Mesothelial cell of epicardium (in vitro differentiated cells): ENCODE data around the gene ABCB8. TPM values are rescaled to one million over a fixed set of nuclear protein-coding genes. Genes with fewer than 3 reads are reported as not detected.
A peak's percentile ranks its signal among the peaks of the same experiment; 100 is the strongest.

Experiments used
- DNase-seq, 2 experiments: peaks; one replicate each; pipeline ENCODE4 v3.0.0; 2021; ENCODE audit warnings: low spot score in 2 of 2; ENCODE audit not compliant: unreplicated experiment in 2 of 2
- H3K27ac Mint-ChIP-seq: 2 replicates; pipeline ENCODE4 v1.8.0; 2021; ENCODE audit warnings: mixed read lengths
- H3K27me3 Mint-ChIP-seq: 2 replicates; pipeline ENCODE4 v1.8.0; 2021; ENCODE audit warnings: low read depth, mixed read lengths
- H3K36me3 Mint-ChIP-seq: 2 replicates; pipeline ENCODE4 v1.8.0; 2021; ENCODE audit warnings: mixed read lengths
- H3K4me1 Mint-ChIP-seq: 2 replicates; pipeline ENCODE4 v1.8.0; 2021; ENCODE audit warnings: mixed read lengths
- H3K4me3 Mint-ChIP-seq: 2 replicates; pipeline ENCODE4 v1.8.0; 2021; ENCODE audit warnings: mild to moderate bottlenecking, moderate library complexity, mixed read lengths
- H3K9me3 Mint-ChIP-seq: 2 replicates; pipeline ENCODE4 v1.8.0; 2021; ENCODE audit warnings: mixed read lengths
- total RNA-seq: library from RNA; stranded (reverse); gene quantifications from 3 replicates; pipeline ENCODE4 v1.2.1, GENCODE V29; 2021
- TF ChIP-seq, protein P1 (sequence below): fragments of 200-600 bp; sonication (generic); IDR thresholded peaks from one replicate; pipeline ENCODE4 v1.5.0; 2021; ENCODE audit warnings: antibody characterized with exemption; ENCODE audit not compliant: unreplicated experiment

Gene ABCB8
- total RNA-seq, 1 donor from 2014 or later, result 40.7 TPM

DNA sequence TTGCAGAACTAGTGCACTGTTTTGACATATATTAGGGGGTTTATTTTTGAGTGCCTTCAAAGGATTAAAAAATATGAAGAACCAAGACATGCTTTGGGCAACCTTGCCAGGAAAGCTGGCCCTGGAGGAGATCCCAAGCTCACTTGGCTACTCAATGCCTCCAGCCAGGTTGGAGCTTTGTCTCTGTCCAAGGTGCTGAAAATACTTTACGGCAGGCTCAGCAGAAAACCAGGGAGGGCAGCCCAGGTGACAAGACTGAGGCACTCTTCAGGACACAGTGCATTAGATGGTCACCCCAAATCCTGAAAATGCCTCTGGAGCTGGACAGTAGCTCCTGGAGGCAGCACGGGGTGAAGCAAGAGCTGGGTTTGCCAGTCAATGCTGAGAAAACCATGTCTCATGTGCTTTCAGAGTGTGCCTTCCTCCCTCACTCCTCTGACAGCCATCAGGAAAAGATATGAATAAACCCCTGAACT is 44.3 kb upstream of the ABCB8 start:
- no peak overlapping the region for H3K27ac Mint-ChIP-seq
- H3K4me3 Mint-ChIP-seq, result no peak overlapping the region
- TF ChIP-seq, protein P1, sequence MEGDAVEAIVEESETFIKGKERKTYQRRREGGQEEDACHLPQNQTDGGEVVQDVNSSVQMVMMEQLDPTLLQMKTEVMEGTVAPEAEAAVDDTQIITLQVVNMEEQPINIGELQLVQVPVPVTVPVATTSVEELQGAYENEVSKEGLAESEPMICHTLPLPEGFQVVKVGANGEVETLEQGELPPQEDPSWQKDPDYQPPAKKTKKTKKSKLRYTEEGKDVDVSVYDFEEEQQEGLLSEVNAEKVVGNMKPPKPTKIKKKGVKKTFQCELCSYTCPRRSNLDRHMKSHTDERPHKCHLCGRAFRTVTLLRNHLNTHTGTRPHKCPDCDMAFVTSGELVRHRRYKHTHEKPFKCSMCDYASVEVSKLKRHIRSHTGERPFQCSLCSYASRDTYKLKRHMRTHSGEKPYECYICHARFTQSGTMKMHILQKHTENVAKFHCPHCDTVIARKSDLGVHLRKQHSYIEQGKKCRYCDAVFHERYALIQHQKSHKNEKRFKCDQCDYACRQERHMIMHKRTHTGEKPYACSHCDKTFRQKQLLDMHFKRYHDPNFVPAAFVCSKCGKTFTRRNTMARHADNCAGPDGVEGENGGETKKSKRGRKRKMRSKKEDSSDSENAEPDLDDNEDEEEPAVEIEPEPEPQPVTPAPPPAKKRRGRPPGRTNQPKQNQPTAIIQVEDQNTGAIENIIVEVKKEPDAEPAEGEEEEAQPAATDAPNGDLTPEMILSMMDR, result no peak
- H3K9me3 Mint-ChIP-seq, result no peaks in the 10 kb centered on the region
- peaks cover 6% of the 10 kb centered on the region for H3K4me1 Mint-ChIP-seq
- H3K36me3 Mint-ChIP-seq, result no peaks in the 10 kb centered on the region
- peak in 1 of 2 experiments; percentile 69 for DNase-seq
- H3K27me3 Mint-ChIP-seq, result peaks cover 87% of the 10 kb centered on the region

DNA sequence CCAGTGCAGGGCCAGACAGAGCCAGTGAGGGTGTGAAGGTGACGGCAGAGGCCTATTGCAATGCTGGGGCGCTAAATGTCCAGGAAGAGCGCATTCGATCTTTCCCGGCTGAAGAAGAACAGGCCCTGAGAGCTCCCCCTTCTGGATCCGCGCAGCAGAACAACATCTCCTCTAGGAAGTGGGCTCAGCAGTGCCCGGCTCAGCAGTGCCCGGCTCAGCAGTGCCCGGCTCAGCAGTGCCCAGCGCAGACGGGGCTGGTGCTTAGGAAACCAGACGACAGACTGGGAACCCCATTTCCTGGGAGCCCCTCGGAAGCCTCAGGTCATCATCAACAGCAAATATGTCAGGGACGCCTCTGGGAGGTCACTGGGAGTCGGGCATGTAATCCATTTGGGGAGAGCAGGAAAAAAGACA is 42.1 kb upstream of the ABCB8 start:
- H3K4me3 Mint-ChIP-seq, result no peak overlapping the region
- H3K9me3 Mint-ChIP-seq, result peaks cover 12% of the 10 kb centered on the region
- peaks cover 86% of the 10 kb centered on the region for H3K27me3 Mint-ChIP-seq
- peak in 1 of 2 experiments; percentile 73 for DNase-seq
- TF ChIP-seq, protein P1, result peak; percentile 55
- no peak overlapping the region for H3K27ac Mint-ChIP-seq
- no peaks in the 10 kb centered on the region for H3K36me3 Mint-ChIP-seq
- H3K4me1 Mint-ChIP-seq, result peaks cover 6% of the 10 kb centered on the region

DNA sequence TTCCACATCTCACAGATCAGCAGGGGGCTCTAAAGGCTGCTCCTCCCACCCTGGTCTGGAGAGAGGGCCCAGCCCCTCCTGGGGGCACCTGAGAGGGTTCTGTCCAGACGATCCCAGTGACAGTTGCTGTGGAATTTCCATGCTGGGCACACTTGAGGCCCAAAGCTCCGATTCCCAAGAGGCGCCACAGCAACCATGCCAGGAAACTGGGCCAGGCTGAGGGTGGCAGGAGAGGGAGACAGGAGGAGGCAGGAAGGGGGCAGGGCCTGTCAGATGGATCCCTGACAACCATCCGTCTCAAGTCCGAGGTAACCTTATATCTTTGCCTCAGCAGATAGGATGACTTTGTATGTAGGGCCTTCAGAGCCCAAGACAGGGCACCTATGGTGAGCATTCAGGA is 41.7 kb upstream of the ABCB8 start:
- DNase-seq, result no peak
- no peak overlapping the region for H3K4me3 Mint-ChIP-seq
- peaks cover 15% of the 10 kb centered on the region for H3K9me3 Mint-ChIP-seq
- TF ChIP-seq, protein P1, result no peak
- H3K4me1 Mint-ChIP-seq, result peaks cover 6% of the 10 kb centered on the region
- no peaks in the 10 kb centered on the region for H3K36me3 Mint-ChIP-seq
- H3K27me3 Mint-ChIP-seq, result peaks cover 83% of the 10 kb centered on the region
- H3K27ac Mint-ChIP-seq, result no peak overlapping the region

DNA sequence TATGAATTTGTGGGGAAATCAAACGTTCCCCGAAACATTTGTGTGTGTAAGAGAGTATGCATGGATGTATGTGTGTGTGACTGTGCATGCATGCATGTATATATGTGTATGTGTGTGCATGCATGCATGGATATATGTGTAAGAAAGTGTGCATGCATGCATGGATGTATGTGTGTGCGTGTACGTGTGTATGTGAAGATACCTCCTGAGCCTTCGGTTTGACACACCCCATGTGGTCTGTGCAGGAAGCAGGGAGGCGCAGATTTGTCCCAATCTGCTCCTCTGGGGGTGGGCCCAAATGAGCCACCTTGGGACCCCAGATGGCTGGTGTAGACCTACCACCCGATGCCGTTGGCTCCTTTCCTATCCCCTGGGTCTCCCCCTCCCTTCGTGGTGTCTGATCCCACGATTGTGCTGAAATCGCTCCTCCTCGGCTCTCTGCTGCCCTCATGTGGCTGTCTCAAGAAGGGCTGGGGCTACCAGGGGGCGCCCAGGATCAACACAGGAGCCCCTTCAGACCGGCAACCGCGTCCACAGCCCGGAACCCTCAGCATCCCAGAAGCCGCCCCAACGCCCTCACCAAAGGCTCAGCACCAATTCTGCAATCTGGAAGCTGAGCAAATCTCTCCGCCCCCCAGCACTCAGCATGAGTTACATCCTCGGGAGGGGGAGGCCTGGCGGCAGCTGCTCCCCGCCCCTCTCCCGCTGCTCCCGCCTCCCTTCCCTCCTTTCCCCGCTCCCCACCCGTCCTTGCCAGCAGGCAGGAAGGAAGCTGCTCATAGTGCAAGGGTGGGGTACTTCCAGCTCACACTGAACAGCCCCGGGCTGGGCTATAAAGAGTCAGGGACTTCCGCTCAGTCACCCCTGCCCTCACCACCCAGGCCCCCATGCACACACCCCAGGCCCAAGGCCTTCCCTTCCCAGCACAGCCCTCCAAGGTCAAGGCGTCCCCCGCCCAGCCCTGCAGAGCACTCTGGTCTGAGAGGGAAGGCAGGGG is 39.7 kb upstream of the ABCB8 start:
- Mint-ChIP-seq H3K27me3 (peaks cover 64% of the 10 kb centered on the region), H3K4me3 (peak overlapping the region; percentile 41), H3K36me3 (no peaks in the 10 kb centered on the region), H3K4me1 (peaks cover 6% of the 10 kb centered on the region), H3K9me3 (peaks cover 15% of the 10 kb centered on the region), H3K27ac (no peak overlapping the region)
- peak in 1 of 2 experiments; percentile 82 for DNase-seq
- TF ChIP-seq, protein P1, result peak; percentile 71

DNA sequence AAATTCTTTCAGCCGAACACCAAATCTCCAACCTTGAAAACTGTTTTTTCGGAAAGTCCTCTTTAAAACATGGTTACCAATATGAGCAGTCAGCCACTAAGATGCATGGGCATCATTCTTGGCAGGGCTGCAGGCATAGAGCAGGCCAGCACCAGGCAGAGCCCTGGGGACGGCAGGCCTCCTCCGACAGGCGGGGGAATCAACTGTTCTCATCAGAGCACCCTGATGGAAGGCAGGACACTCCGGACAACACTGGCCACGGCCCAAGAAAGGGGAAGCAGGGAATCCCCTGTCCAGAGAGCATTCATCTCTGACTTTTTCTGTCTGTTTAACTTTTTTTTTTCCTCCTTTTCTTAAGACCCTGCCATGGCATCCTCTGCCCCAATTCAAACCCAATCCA is 38.8 kb upstream of the ABCB8 start:
- DNase-seq, result no peak
- TF ChIP-seq, protein P1, result no peak
- peaks cover 55% of the 10 kb centered on the region for H3K27me3 Mint-ChIP-seq
- H3K9me3 Mint-ChIP-seq, result peaks cover 15% of the 10 kb centered on the region
- H3K27ac Mint-ChIP-seq, result no peak overlapping the region
- peaks cover 6% of the 10 kb centered on the region for H3K4me1 Mint-ChIP-seq
- H3K4me3 Mint-ChIP-seq, result no peak overlapping the region
- no peaks in the 10 kb centered on the region for H3K36me3 Mint-ChIP-seq
